H9 (cell line): ENCODE results near the gene PRKAG2. TPM values are rescaled to one million over a fixed set of nuclear protein-coding genes. Genes with fewer than 3 reads are reported as not detected.

Experiments used
- DNase-seq: peaks from one replicate; pipeline ENCODE4 v3.0.0-alpha.2; 2017
- H2AFZ ChIP-seq: one replicate; pipeline ENCODE4 v1.6.1; 2013; ENCODE audit warnings: mild to moderate bottlenecking, low read length, control low read depth, moderate library complexity
- H2AK5ac ChIP-seq: 2 replicates; pipeline ENCODE4 v1.6.1; 2013; ENCODE audit warnings: low read length, control low read depth, mixed read lengths; ENCODE audit not compliant: insufficient read length
- H2BK120ac ChIP-seq: one replicate; pipeline ENCODE4 v1.6.1; 2013; ENCODE audit warnings: low read depth, mild to moderate bottlenecking, low read length, control low read depth, inconsistent platforms; ENCODE audit not compliant: poor library complexity, severe bottlenecking
- H2BK12ac ChIP-seq: 2 replicates; pipeline ENCODE4 v1.6.1; 2013; ENCODE audit warnings: low read length, control low read depth, mixed read lengths, low read depth; ENCODE audit not compliant: insufficient read length
- H2BK15ac ChIP-seq: 2 replicates; pipeline ENCODE4 v1.6.1; 2013; ENCODE audit warnings: low read depth, low read length, control low read depth
- H2BK20ac ChIP-seq: one replicate; pipeline ENCODE4 v1.6.1; 2013; ENCODE audit warnings: low read depth, mild to moderate bottlenecking, low read length, control low read depth, inconsistent platforms; ENCODE audit not compliant: poor library complexity, severe bottlenecking
- H2BK5ac ChIP-seq: 2 replicates; pipeline ENCODE4 v1.6.1; 2013; ENCODE audit warnings: low read length, control low read depth, mixed read lengths; ENCODE audit not compliant: insufficient read length
- H3K14ac ChIP-seq: 2 replicates; pipeline ENCODE4 v1.6.1; 2013; ENCODE audit warnings: low read length, control low read depth; ENCODE audit not compliant: insufficient read depth
- H3K18ac ChIP-seq: 2 replicates; pipeline ENCODE4 v1.6.1; 2013; ENCODE audit warnings: low read depth, mild to moderate bottlenecking, mixed read lengths, low read length, control low read depth; ENCODE audit not compliant: insufficient read length
- H3K23ac ChIP-seq: 2 replicates; pipeline ENCODE4 v1.6.1; 2013; ENCODE audit warnings: low read length, control low read depth, mixed read lengths, low read depth; ENCODE audit not compliant: insufficient read length
- H3K23me2 ChIP-seq: 2 replicates; pipeline ENCODE4 v1.6.1; 2013; ENCODE audit warnings: low read depth, mild to moderate bottlenecking, mixed read lengths, low read length, control low read depth; ENCODE audit not compliant: insufficient read length, poor library complexity, severe bottlenecking
- H3K27ac ChIP-seq: 2 replicates; pipeline ENCODE4 v1.5.1; 2013; ENCODE audit warnings: low read length, control low read depth, mixed read lengths, low read depth; ENCODE audit not compliant: insufficient read length
- H3K27me3 ChIP-seq: 2 replicates; pipeline ENCODE4 v1.6.1; 2013; ENCODE audit warnings: low read length, control low read depth, inconsistent platforms; ENCODE audit not compliant: insufficient read depth
- H3K4ac ChIP-seq: 2 replicates; pipeline ENCODE4 v1.6.1; 2013; ENCODE audit warnings: low read depth, mild to moderate bottlenecking, control low read depth, inconsistent platforms, low read length, moderate library complexity
- H3K4me1 ChIP-seq: 2 replicates; pipeline ENCODE4 v1.6.1; 2013; ENCODE audit warnings: low read length, control low read depth, inconsistent platforms; ENCODE audit not compliant: insufficient read depth
- H3K4me2 ChIP-seq: 2 replicates; pipeline ENCODE4 v1.6.1; 2013; ENCODE audit warnings: low read length, control low read depth, mixed read lengths; ENCODE audit not compliant: insufficient read length, insufficient read depth
- H3K56ac ChIP-seq: 2 replicates; pipeline ENCODE4 v1.6.1; 2013; ENCODE audit warnings: low read depth, mild to moderate bottlenecking, mixed read lengths, low read length, control low read depth; ENCODE audit not compliant: insufficient read length
- H3K79me1 ChIP-seq: 2 replicates; pipeline ENCODE4 v1.6.1; 2013; ENCODE audit warnings: low read depth, mild to moderate bottlenecking, moderate library complexity, low read length, control low read depth, inconsistent platforms; ENCODE audit not compliant: insufficient read depth, poor library complexity, severe bottlenecking
- H3K79me2 ChIP-seq: 2 replicates; pipeline ENCODE4 v1.6.1; 2013; ENCODE audit warnings: low read length, control low read depth, inconsistent platforms; ENCODE audit not compliant: insufficient read depth
- H3K9ac ChIP-seq: 2 replicates; pipeline ENCODE4 v1.6.1; 2013; ENCODE audit warnings: low read length, control low read depth, mixed read lengths; ENCODE audit not compliant: insufficient read length; ENCODE audit errors: extremely low read depth
- H3K9me3 ChIP-seq: one replicate; pipeline ENCODE4 v1.6.1; 2013; ENCODE audit warnings: low read depth, low read length, inconsistent platforms; ENCODE audit not compliant: control insufficient read depth
- H3T11ph ChIP-seq: one replicate; pipeline ENCODE4 v1.6.1; 2013; ENCODE audit warnings: mild to moderate bottlenecking, low read length, control low read depth, inconsistent platforms
- H4K20me1 ChIP-seq: one replicate; pipeline ENCODE4 v1.6.1; 2013; ENCODE audit not compliant: control insufficient read depth, insufficient read length, insufficient read depth
- H4K5ac ChIP-seq: 2 replicates; pipeline ENCODE4 v1.6.1; 2013; ENCODE audit warnings: low read depth, mild to moderate bottlenecking, mixed read lengths, low read length, control low read depth; ENCODE audit not compliant: insufficient read length
- H4K8ac ChIP-seq: replicated peaks from 2 replicates; pipeline ENCODE4 v1.6.1; 2013; ENCODE audit warnings: low read length, control low read depth, mixed read lengths, low read depth; ENCODE audit not compliant: insufficient read length
- H4K91ac ChIP-seq: 2 replicates; pipeline ENCODE4 v1.6.1; 2013; ENCODE audit warnings: low read depth, mild to moderate bottlenecking, moderate library complexity, mixed read lengths, low read length, control low read depth; ENCODE audit not compliant: insufficient read length
- H3K27ac Mint-ChIP-seq, 3 experiments: 2 replicates in 2 of 3; 3 replicates in 1 of 3; pipeline ENCODE4 v1.8.0; 2020 to 2021; ENCODE audit warnings: mixed read lengths in 3 of 3, mild to moderate bottlenecking in 1 of 3, moderate library complexity in 1 of 3
- H3K27me3 Mint-ChIP-seq: 2 replicates; pipeline ENCODE4 v1.8.0; 2021; ENCODE audit warnings: low read depth, mild to moderate bottlenecking, moderate library complexity, mixed read lengths
- H3K36me3 Mint-ChIP-seq, 3 experiments: 2 replicates in 2 of 3; 3 replicates in 1 of 3; pipeline ENCODE4 v1.8.0; 2020 to 2021; ENCODE audit warnings: low read depth in 3 of 3, mixed read lengths in 3 of 3; ENCODE audit not compliant: insufficient read depth in 1 of 3
- H3K4me1 Mint-ChIP-seq, 2 experiments: 2 replicates each; pipeline ENCODE4 v1.8.0; 2020; ENCODE audit warnings: mixed read lengths in 2 of 2
- H3K4me3 Mint-ChIP-seq, 2 experiments: 2 replicates in 1 of 2; 3 replicates in 1 of 2; pipeline ENCODE4 v1.8.0; 2020 to 2021; ENCODE audit warnings: mild to moderate bottlenecking in 2 of 2, mixed read lengths in 2 of 2, moderate library complexity in 1 of 2
- H3K9me3 Mint-ChIP-seq, 2 experiments: 2 replicates in 1 of 2; 3 replicates in 1 of 2; pipeline ENCODE4 v1.8.0; 2020; ENCODE audit warnings: mild to moderate bottlenecking in 2 of 2, mixed read lengths in 2 of 2, moderate library complexity in 1 of 2
- CTCF ChIP-seq: fragments of 200-600 bp; sonication (generic); conservative IDR thresholded peaks from 3 replicates; pipeline ENCODE4 v1.8.0; 2021; ENCODE audit warnings: antibody characterized with exemption, mild to moderate bottlenecking
- WGBS: extraction: QIAGEN DNeasy Blood & Tissue Kit; methylation state at CpG from one replicate; pipeline ENCODE4 v1.1.7; 2013; ENCODE audit warnings: missing lambda C conversion rate, low lambda C conversion rate, mixed read lengths; ENCODE audit not compliant: insufficient read length; ENCODE audit errors: extremely low coverage; 5-methylcytosine and 5-hydroxymethylcytosine counted together
- total RNA-seq: library from RNA; stranded (reverse); gene quantifications from 2 replicates; pipeline ENCODE4 v1.2.1, GENCODE V29; 2021

Gene PRKAG2
- total RNA-seq, 1 experiment from 2014 or later: 11.8 TPM

- Histone ChIP-seq H3K23me2 (no peaks in the 10 kb centered on the region), H3K9ac (no peak overlapping the region), H2BK20ac (no peak overlapping the region), H3K4me2 (no peak overlapping the region), H3K79me1 (no peaks in the 10 kb centered on the region), H3K14ac (no peak overlapping the region), H3K23ac (no peak overlapping the region), H3K18ac (no peak overlapping the region), H2AFZ (no peak overlapping the region), H3K79me2 (no peaks in the 10 kb centered on the region), H4K91ac (no peak overlapping the region), H4K8ac (no peak overlapping the region), H3K9me3 (no peaks in the 10 kb centered on the region), H3K4me1 (no peaks in the 10 kb centered on the region; the same call in 1 of the 2 replicates), H3T11ph (no peak overlapping the region), H4K5ac (no peak overlapping the region), H2BK120ac (no peak overlapping the region), H3K4ac (no peak overlapping the region), H3K27me3 (no peaks in the 10 kb centered on the region), H4K20me1 (no peaks in the 10 kb centered on the region), H2AK5ac (no peak overlapping the region), H3K56ac (no peak overlapping the region), H2BK15ac (no peak overlapping the region), H2BK5ac (no peak overlapping the region), H3K27ac (no peak overlapping the region), H2BK12ac (no peak overlapping the region)
- DNase-seq: no peak
- no peak for TF ChIP-seq CTCF
- Mint-ChIP-seq H3K27ac (no peak overlapping the region), H3K36me3 (no peaks in the 10 kb centered on the region), H3K27me3 (peaks cover 2% of the 10 kb centered on the region; the same call in 1 of the 2 replicates), H3K9me3 (no peaks in the 10 kb centered on the region; a peak in 1 of 5 replicates), H3K4me1 (peaks cover 10 to 13% of the 10 kb centered on the region in 2 experiments), H3K4me3 (no peak overlapping the region)
- WGBS: no CpG with 5 or more reads among the region's 4 CpGs
Measured at GRCh38 chr7:151540146-151540545, 336.8 kb downstream of the PRKAG2 start.
